Kasumi-1 (cell line): ENCODE data around the gene ZNF598.
A peak's percentile ranks its signal among the peaks of the same experiment; 100 is the strongest.

Experiments used
- DNase-seq, 2 experiments: peaks; one replicate each; lab custom pipeline; 2025; lab: John Stamatoyannopoulos, UW

The ZNF598 gene

DNA sequence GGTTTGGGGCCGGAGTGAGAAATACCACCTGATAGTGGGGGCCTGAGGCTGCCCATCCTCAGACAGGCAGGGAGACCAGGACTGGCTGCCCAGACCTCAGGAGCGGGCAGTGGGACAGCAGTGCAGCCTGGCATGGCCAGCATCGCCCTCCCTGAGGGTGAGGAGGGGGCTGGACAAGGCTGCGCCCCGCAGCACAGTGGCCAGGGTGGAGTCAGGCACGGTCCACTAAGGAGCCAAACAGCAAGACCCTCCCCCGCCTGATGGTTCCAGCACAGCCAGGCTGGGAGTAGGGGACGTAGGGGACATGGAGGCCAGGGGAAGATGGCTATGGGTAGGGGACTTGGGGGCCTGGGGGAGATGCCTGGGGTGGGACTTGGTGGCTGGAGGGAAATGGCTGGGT, 3.3 kb downstream of the ZNF598 start:
- DNase-seq: no peak

DNA sequence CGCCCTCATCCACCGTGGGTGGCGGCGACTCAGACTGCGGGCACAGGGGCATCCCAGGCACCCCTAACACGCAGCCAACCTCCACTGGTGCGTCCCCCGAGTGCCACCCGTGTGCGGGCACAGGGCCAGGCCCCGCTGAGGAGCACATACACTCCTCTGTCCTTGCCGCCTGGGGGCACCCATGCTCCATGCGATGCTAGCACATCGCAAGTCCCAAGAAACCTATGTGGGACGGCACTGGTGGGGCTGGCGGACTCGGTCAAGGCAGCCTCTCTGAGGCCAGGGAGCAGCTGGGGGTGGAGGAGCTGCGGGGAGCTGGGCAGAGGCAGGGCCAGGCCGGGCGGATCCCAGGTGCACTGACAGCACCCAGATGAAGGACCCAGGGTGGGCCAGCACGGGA, 4.0 kb downstream of the ZNF598 start:
- DNase-seq: no peak

DNA sequence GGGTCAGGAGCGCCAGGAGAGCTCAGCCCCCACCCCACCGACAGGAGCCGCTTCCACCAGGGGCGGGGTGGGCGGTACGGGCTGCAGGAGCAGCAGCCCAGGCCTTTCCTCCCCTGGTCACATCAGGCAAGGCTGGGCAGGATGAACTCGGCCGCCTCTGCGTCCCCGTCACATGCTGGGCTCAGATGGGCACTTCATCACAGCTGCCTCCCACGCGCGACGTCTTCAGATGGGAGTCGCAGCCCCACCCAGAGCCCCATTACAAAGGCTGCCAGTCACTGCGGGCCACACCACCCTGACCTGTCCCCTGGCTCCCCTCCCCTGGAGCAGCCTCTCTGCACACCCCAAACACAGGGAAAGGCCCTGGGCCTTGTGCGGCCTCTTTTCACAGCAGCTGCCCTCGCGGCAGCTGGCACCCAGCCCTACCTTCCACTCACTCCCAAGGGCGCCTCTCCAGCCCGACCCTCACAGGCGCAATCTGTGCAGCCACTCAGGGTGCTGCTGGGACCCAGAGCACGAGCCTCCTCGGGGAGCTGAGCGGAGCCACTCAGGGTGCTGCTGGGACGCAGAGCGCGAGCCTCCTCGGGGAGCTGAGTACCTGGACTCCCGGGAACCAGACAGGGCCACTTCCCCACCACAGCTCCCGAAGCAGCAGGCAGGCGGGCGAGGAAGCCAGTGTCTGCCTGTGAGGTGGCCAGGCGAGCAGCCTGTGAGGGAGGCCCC, 4.7 kb downstream of the ZNF598 start:
- no peak for DNase-seq

DNA sequence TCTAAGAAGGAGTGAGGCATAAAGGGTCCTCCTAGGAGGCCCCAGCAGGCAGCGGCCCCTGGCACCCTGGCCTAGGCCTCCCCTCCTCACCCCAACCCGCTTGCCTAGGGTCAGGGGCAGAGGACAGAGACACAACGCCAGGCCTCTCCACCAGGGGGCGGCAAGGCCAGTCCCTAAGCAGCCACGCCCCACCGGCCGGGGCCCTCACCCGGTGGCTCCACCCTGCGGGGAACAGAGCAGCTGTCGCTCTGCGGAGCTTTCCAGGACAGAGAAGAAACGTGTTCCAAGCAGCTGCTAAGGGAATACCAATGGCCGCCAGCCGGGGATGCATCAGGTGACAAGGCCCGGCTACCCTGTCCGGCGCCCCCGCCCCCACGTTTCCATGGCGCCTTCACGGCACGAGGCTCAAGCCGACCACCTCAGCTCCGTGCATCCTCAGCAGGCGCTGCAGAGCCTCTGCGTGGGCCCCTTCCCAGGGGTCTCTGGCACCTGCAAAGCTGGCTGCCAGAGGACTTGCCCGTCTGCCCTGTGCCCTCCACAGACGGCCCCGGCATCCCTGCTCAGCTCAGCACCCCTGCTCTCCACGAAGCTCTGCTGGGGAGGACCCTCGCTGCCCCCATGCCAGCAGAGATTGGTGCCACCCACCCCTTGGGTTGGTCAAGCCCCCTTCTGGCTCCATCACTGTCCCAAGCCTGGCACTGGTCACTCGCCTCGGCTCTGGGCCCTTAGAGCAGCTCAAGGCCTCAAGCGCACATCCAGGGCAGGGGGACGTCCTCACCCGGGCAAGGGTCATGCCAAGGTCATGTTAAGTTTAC, 5.6 kb downstream of the ZNF598 start:
- peak; percentile 59 to 60 for DNase-seq

DNA sequence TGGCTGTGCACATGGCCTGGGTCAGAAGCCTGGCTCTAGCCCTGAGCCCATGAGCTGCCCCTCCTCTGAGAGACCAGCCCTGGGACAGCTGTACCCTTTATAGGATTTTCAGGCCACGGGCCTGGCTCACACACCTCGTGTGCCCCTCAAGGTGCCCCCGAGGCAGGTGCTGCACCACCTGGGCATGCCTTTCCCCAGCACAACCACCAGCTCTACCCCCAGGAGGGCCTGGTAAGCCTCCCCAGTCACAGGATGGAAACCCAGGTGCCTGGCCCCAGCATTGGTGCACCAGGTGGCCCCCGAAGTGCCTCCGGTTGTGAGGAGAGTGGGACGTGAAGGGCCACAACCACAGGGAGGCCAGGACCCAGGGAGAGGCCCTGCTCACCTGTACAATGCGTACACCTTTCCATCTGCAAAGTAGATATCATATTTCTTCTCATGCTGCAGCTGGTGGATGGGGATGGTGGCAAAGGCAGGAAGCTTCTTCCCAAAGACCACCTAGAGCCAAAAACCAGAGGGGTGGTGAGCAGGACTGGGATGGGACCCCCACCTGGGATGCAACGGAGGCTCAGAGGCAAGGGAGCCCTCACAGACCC, 6.3 kb downstream of the ZNF598 start:
- DNase-seq: no peak

DNA sequence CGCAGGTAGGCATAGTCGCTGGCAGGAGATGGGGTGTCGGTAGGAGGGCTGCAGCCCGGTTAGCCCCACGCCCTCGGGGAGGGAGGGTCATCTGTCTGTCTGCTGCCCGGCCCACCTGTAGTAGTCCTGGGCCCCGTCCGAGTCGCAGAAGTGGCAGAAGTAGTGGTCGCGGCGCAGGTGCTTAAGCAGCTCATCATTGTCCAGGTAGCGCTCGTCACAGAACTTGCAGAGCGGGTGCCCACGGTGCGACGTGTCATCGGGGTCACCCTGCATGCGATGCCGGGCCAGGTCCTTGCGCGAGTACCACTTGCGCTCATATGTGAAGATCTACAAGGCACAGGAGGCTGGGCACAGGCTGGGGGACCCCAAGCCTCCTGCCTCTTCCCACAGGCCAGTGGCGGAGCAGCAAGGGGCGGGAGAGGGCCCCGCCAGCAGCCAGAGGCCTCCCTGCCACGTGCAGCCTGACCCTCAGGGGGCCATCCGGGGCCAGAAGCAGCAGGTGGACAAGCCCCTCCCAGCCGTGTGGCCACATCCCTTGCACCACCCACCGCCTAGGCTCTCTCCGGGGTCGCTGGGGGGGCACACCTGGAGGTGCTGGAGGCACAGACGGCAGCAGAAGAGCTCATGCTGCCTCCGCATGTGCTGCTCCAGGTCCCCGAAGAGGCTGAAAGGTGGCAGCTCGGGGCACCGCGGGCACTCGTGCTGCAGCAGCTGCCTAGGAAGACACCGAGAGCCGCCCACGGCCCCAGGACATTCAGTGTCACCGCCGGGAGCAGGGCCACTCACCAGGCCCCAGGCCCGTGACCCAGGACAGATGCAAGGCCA, 7.0 kb downstream of the ZNF598 start:
- DNase-seq: no peak

DNA sequence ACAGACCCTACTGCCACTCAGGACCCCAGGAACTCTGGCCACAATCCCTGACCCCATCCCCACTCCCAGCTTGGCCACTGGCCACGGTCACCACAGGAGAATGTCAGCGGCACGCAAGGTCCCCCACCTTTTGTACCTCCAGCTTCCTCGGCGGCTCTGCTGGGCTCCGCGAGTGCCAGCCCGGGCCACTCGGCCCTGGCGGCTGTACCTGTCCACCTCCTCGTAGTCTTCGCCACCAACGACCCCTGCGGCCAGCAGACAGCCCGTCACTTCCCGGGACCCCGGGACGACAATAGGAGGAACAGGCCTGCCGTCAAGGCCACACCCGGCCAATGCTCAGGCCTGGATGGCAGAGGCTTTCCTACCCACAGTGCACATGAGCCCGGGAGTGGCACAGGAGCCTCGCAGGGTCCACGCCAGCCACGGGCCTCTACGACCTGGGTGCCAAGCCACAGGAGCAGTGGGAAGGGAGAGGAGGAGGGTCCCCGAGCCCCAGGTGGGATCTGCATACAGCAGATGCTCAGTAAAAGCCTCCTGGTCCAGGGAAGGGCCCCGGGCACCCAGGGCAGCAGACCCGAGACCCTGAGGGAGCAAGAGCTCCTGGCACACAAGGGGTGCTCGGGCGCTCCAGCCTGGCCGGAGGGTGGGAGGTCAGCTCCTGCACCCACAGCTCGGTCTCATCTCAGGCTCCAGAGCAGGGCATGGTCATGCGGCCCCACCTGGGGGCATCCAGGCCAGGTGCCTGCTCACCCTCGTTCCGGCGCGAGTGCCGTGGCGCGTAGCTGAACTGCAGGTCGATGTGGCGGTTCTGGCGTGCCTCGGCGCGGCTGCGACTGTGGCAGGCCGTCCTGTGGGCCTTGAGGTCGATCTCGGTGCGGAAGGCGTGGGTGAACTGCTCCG, 7.9 kb downstream of the ZNF598 start:
- no peak for DNase-seq

DNA sequence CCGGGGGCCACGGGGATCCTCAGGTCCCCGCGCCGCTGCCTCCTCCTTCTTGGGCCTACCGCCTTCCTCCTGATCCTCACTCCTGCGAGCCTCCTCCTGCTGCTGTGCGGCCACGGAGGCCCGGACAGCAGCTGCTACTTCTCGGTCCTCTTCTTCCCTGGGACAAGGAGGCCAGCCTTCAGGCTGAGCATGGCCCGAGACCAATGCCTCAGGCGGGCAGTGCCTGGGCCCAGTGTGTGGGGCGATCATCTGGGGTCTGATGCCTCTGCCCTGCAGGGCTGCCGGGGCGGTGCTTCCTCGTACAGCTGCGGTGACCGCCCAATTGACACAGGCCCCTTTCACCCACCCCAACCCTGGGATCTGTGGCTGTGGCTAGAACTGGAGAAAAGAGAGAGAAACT, 8.6 kb downstream of the ZNF598 start:
- DNase-seq: no peak

DNA sequence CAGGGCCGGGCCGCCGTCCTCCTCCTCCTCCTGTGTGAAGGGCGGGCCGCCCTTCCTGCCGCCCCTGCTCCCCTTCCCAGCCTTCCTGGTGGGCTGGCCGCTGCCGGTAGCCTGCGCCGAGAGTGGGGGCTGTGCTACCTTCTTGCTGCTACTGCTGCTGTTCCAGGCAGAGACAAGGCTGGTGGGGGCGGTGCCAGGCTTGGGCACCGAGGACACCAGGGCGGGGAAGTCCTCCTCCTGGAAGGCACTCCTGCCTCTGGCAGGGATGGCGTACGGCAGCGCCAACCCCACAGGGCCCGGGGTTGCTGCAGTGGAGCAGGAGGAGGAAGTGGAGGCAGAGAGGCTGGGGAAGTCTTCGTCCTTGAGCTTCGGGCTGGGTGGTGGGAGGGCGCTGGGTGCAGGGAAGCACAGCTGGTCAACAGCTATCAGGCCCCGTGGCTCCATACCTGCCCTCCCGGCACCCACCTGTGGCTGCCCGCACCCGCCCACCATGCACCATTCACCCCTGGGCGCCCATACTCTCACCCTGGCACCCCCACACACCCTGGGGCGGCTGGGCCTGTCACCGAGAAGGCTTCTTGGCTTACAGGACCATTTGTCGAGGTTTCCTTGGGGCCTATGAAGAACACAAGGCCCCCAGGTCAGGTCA, 9.6 kb downstream of the ZNF598 start:
- DNase-seq: no peak

DNA sequence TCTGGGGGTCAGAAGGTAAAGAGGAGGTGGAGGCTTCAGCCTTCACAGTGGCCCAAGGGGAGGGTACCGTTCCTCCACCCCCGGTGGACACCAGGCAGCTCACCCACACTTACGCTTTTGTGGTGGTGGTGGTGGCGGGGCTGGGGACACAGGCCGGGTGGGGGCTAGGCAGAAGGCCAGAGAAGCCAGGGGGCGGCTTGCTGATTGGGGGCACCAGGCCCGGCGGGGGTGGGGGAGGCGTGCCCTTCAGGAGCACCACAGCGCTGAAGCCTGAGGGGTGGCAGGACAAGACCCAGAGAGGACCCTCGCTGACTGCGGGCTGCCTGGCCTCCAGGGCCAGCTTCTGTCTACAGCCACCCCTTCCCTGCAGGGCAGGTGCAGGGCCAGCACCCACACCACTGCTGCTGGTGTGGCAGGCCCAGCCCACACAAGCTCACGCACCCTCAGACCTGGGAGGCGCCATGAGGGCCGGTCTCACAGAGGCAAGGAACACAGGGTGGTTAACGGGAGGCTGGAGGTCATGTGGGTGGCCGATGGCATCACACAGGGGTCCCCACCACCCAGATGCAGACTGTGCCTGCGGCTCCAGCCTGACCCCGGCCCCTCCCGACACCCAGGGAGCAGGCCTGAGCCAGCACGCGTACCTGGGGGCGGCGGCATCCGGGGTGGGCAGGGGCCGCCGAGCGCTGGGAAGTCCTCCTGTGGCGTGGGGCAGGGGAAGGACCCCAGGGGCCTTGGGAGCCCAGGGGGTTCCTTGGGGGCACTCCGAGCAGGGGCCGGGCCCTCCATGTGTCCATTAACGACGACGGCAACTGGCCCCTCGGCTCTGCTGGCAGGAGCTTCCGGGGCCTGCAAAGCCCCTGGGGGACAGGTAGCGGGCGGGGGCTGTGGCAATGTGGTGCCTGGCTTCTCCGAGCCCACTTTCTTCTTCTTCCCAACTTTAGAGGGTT, 10.5 kb downstream of the ZNF598 start:
- DNase-seq: no peak

DNA sequence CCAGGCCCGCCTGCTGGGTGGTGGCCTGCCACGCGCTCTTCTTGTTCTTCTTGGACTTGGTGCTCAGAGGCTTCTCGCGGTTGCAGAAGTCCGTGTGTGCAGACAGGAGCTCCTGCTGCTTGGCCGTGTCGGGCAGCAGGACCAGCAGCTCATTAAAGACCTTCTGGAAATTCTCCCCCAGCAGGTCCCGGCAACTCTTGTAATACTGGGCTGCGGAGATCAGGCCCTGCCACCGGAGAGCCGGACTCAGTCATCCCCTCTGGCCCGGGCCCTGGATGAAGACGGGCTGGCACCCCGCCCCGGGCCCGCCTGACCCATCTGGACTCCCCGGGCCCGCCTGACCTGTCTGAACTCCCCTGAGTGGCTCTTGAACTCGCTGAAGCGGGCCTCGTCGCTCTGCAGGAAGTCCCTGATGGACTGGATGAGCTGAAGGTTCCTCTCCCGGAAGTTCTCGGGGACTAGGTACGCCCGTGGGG, 11.2 kb downstream of the ZNF598 start:
- DNase-seq: no peak

DNA sequence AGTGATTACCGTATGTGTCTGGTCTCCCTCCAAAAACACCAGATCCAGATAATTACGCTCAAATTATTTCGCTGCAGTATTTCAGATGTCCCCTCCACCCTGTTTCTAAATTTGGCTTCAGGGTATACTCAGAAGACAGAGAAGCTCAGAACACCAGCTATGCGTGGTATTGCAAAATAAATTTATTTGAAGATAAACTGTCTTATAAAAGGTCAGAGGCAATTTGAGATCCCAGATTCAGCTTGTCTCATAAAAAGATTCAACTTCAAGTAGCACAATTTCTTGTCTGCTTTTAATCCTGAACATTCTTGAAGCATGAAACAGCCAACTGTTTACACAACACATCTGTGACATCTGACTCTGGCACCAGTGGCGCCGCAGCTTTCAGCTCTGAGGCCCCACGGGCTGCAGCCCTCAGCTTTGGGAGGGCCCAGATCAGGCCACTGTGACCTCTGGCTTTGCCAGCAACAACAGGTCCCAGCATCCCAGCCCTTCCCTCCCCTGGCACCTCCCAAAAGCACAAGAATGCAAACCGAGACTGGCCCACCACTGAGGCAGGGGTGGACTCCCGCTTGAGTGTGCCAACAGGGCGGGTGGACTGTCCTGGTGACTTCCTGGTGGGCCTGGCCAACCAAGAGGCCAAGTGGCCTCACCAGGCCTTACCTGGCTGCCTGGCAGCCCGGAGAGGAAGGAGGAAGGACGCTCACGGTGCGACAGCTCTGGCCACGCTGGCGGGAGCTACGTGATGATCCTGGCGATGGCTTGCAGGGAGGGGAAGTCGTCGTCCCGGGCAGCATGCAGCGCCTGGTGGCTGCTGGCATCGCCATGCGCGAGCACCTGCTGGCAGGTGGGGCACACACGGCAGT, 11.9 kb downstream of the ZNF598 start:
- no peak for DNase-seq

DNA sequence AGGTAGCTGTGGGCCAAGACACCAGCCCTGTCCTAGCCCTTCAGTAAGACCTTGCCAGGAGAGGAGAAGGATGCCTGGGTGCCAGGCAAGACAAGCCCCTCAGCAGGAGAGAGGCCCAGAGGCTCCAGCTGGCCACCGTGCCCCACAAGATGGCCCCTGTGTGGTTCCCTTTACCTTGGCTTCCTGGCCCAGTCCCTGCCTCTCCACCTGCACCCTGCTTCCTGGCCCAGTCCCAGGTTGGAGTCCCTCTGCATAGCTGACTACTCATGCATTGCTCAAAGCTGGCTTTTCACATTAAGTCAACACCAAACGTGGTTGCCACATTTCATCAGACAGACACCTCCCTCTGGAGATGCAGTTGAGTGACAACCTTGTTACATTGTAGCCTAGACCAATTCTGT, 15.9 kb downstream of the ZNF598 start:
- no peak for DNase-seq

DNA sequence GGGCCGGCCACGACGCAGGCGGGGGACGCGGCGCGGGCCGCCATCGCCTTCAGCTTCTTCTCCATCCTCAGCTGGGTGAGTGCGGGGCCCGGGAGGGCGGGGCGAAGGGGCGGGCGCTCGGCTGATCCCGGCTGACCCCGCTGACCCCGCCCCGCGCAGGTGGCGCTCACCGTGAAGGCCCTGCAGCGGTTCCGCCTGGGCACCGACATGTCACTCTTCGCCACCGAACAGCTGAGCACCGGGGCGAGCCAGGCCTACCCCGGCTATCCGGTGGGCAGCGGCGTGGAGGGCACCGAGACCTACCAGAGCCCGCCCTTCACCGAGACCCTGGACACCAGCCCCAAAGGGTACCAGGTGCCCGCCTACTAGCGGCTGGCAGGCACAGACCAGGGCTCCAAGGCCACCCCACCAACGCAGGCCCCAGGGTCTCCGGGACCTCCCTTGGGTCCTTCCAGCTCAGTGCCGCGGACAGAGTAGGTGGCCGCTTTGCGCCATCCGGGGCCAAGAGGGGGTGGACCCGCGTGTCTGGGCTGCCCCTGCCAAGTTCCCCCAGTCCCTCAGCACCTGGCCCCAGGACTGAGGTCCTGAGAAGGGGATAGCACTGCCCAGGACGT, 16.8 kb downstream of the ZNF598 start:
- DNase-seq: no peak

DNA sequence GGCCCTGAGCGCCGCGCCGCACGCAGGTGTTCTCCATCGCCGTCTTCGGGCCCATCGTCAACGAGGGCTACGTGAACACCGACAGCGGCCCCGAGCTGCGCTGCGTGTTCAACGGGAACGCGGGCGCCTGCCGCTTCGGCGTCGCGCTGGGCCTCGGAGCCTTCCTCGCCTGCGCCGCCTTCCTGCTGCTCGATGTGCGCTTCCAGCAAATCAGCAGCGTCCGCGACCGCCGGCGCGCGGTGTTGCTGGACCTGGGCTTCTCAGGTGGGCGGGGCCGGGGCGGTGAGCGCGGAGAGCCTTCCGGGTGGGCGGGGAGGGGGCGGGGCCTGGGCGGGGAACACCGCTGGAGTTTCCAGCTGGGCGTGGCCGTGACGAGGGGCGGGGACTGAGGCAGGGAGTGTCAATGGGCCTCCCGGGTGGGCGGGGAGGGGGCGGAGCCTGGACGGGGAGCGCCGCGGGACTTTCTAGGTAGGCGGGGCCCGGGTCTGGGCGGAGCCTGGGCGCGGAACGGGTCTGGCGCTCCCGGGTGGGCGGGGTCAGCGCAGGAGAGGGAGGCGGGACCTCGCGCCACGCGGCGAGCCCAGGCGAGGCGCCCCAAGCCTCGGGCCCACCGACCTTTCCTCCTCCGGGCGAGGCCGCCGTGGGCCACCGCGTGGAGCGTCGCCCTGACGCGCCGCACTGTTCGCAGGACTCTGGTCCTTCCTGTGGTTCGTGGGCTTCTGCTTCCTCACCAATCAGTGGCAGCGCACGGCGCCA, 17.5 kb downstream of the ZNF598 start:
- DNase-seq: peak in 1 of 2 experiments; percentile 23

DNA sequence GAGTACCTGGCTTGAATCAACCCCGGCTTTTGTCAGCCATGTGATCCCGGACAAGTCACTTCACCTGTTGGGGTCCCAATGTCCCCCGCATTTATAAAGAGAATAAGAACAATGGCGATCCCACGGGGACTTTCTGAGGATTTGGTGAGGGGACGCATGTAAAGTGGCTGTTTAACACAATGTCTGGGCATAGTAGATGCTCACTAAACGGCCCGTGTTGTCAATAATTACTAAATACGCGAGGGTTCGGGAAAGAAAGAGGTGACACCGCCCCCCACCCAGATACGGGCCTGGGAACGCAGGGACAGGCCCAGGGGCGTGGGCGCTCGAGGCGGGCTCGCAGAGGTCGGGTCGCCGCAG, 18.1 kb downstream of the ZNF598 start:
- DNase-seq: no peak

DNA sequence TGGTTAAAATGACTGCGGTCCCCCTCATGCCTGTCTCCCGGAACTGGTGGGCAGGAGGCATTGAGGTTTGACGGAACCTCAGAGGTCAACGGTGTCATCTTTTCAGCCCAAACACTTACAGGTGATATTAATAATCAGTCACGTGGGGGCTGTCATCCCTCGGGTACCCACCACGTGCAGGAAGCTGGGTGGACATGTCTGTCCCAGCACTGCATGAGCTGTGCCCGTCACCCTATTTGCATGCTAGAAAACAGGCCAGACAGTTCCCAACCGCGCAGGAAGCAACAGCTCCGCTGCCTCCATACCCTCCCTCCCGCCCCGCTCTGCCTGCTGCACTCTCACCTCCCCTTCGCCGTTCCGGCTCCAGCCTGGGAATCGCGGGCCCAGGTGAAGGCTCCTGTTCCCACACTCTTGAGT, 18.5 kb downstream of the ZNF598 start:
- peak in 1 of 2 experiments; percentile 2 for DNase-seq
